HCT116 (cell line): ENCODE data around the gene MSMB. TPM values are rescaled to one million over a fixed set of nuclear protein-coding genes. Genes with fewer than 3 reads are reported as not detected.

Experiments
- ATAC-seq: fragments of 200-7000 bp; cut with Tn5 transposase; 2 replicates; pipeline ENCODE4 v1.9.1; 2020; ENCODE audit warnings: mild to moderate bottlenecking, moderate library complexity
- BruUV-seq: library from RNA; stranded (reverse); fragments of 400-500 nt; replicated peaks from 2 replicates; lab custom pipeline; 2021; lab: Mats Ljungman, UMichigan
- CTCF ChIA-PET: fragments of 300-600 bp; sonication (Branson Sonifier 250); formaldehyde crosslinking; loops from one replicate; lab custom pipeline; 2021; ENCODE audit warnings: antibody characterized with exemption; lab: Charles Lee
- POLR2A ChIA-PET: fragments of 300-600, 350-600 bp; sonication (Branson Sonifier 250); formaldehyde crosslinking; loops from one replicate; lab custom pipeline; 2021; ENCODE audit warnings: antibody characterized with exemption; lab: Charles Lee
- RAD21 ChIA-PET, 2 experiments: fragments of 300-600 bp; sonication (Branson Sonifier 250); formaldehyde crosslinking; loops; one replicate each; lab custom pipeline; 2023; ENCODE audit warnings: low total read pairs in 2 of 2; ENCODE audit not compliant: uncharacterized antibody in 2 of 2, unreplicated experiment in 2 of 2, low non-redundant PET in 1 of 2; lab: Charles Lee
- DNase-seq: peaks from one replicate; pipeline ENCODE4 v3.0.0-alpha.2; 2010; ENCODE audit warnings: low read depth, low spot score
- H2AFZ ChIP-seq: fragments of 200-600 bp; shearing (Covaris generic), sonication (generic); 2 replicates; pipeline ENCODE4 v1.6.1; 2017; ENCODE audit warnings: low read depth, mixed run types, mixed read lengths, antibody characterized with exemption, low read length; ENCODE audit not compliant: poor library complexity, severe bottlenecking
- H3K27ac ChIP-seq: 2 replicates; pipeline ENCODE4 v1.5.1; 2012; ENCODE audit warnings: low read depth, low read length
- H3K27me3 ChIP-seq: fragments of 200-600 bp; sonication (generic); 2 replicates; pipeline ENCODE4 v1.6.1; 2016; ENCODE audit warnings: mixed run types, low read length, mixed read lengths; ENCODE audit not compliant: insufficient read depth
- H3K36me3 ChIP-seq, 2 experiments: fragments of 200-500 bp in 1 of 2; fragments of 200-600 bp in 1 of 2; sonication (Bioruptor generic) in 1 of 2; sonication (generic) in 1 of 2; 2 replicates each; pipeline versions ENCODE4 v1.5.1 to v1.6.1; 2014 to 2016; ENCODE audit warnings: low read length in 2 of 2, inconsistent platforms in 1 of 2, mixed read lengths in 1 of 2, mixed run types in 1 of 2; ENCODE audit not compliant: insufficient read depth in 2 of 2, control insufficient read depth in 1 of 2
- H3K4me1 ChIP-seq, 2 experiments: fragments of 200-600 bp in 1 of 2; sonication (generic) in 1 of 2; 2 replicates each; pipeline versions ENCODE4 v1.5.1 to v1.6.1; 2012 to 2017; ENCODE audit warnings: low read length in 2 of 2, inconsistent platforms in 1 of 2, mild to moderate bottlenecking in 1 of 2, mixed read lengths in 1 of 2, mixed run types in 1 of 2, moderate library complexity in 1 of 2; ENCODE audit not compliant: insufficient read depth in 2 of 2, control insufficient read depth in 1 of 2
- H3K4me2 ChIP-seq: fragments of 200-600 bp; sonication (generic); 2 replicates; pipeline ENCODE4 v1.6.1; 2017; ENCODE audit warnings: mixed run types, low read length, mixed read lengths
- H3K4me3 ChIP-seq, 2 experiments: fragments of 200-600 bp in 1 of 2; sonication (generic) in 1 of 2; replicated peaks in 1 of 2; 2 replicates each; pipeline ENCODE4 v1.5.1; 2011 to 2016; ENCODE audit warnings: low read length in 2 of 2, control low read depth in 1 of 2, low read depth in 1 of 2, mild to moderate bottlenecking in 1 of 2, mixed read lengths in 1 of 2, mixed run types in 1 of 2
- H3K79me2 ChIP-seq: fragments of 200-600 bp; sonication (generic); 2 replicates; pipeline ENCODE4 v1.6.1; 2017; ENCODE audit warnings: mild to moderate bottlenecking, mixed run types, low read length, moderate library complexity, mixed read lengths; ENCODE audit not compliant: insufficient read depth
- H3K9ac ChIP-seq: fragments of 200-600 bp; sonication (generic); 2 replicates; pipeline ENCODE4 v1.6.1; 2016; ENCODE audit warnings: low read length, mixed read lengths
- H3K9me2 ChIP-seq: fragments of 200-600 bp; sonication (generic), shearing (Covaris generic); 2 replicates; pipeline ENCODE4 v1.6.1; 2017; ENCODE audit warnings: mixed run types, mild to moderate bottlenecking, moderate library complexity; ENCODE audit not compliant: insufficient read depth
- H3K9me3 ChIP-seq, 2 experiments: fragments of 200-500 bp in 1 of 2; fragments of 200-600 bp in 1 of 2; sonication (Bioruptor generic) in 1 of 2; sonication (generic) in 1 of 2; 2 replicates each; pipeline ENCODE4 v1.6.1; 2014 to 2017; ENCODE audit warnings: low read length in 2 of 2, mixed read lengths in 2 of 2, inconsistent platforms in 1 of 2, low read depth in 1 of 2, mild to moderate bottlenecking in 1 of 2, mixed run types in 1 of 2, moderate library complexity in 1 of 2; ENCODE audit not compliant: control insufficient read depth in 1 of 2, insufficient read depth in 1 of 2
- H4K20me1 ChIP-seq: fragments of 200-600 bp; sonication (generic), shearing (Covaris generic); 2 replicates; pipeline ENCODE4 v1.6.1; 2017; ENCODE audit warnings: mixed run types, mild to moderate bottlenecking, moderate library complexity; ENCODE audit not compliant: insufficient read depth
- CEBPB ChIP-seq: IDR thresholded peaks from 2 replicates; pipeline ENCODE4 v1.6.1; 2012; ENCODE audit warnings: low read depth
- EGR1 ChIP-seq: IDR thresholded peaks from 2 replicates; pipeline ENCODE4 v1.6.1; 2012; ENCODE audit warnings: low read depth
- ELF1 ChIP-seq: IDR thresholded peaks from 2 replicates; pipeline ENCODE4 v1.6.1; 2012; ENCODE audit warnings: low read depth, borderline replicate concordance
- EZH2 ChIP-seq: fragments of 200-600 bp; sonication (generic); IDR thresholded peaks from 2 replicates; pipeline ENCODE4 v1.6.1; 2017; ENCODE audit warnings: antibody characterized with exemption, mixed run types
- EZH2phosphoT487 ChIP-seq: fragments of 200-600 bp; IDR thresholded peaks from 2 replicates; pipeline ENCODE4 v1.6.1; 2018; ENCODE audit warnings: antibody characterized with exemption, borderline replicate concordance
- FOSL1 ChIP-seq: IDR thresholded peaks from 2 replicates; pipeline ENCODE4 v1.6.1; 2012; ENCODE audit warnings: low read depth
- JUND ChIP-seq: IDR thresholded peaks from 2 replicates; pipeline ENCODE4 v1.6.1; 2012
- POLR2A ChIP-seq: IDR thresholded peaks from 2 replicates; pipeline ENCODE4 v1.7.0; 2011; ENCODE audit warnings: borderline replicate concordance; ENCODE audit not compliant: insufficient read depth, insufficient read length; ENCODE audit errors: extremely low read depth
- RAD21 ChIP-seq: IDR thresholded peaks from 2 replicates; pipeline ENCODE4 v1.6.1; 2012; ENCODE audit warnings: low read depth, mild to moderate bottlenecking
- SIN3A ChIP-seq: IDR thresholded peaks from 2 replicates; pipeline ENCODE4 v1.6.1; 2012; ENCODE audit warnings: low read depth
- SP1 ChIP-seq: IDR thresholded peaks from 2 replicates; pipeline ENCODE4 v1.6.1; 2012; ENCODE audit warnings: low read depth
- SRF ChIP-seq: IDR thresholded peaks from 2 replicates; pipeline ENCODE4 v1.6.1; 2012; ENCODE audit warnings: low read depth
- TCF7L2 ChIP-seq: IDR thresholded peaks from 2 replicates; pipeline ENCODE4 v1.7.0; 2011; ENCODE audit warnings: borderline replicate concordance, inconsistent platforms; ENCODE audit not compliant: insufficient read depth, insufficient read length; ENCODE audit errors: extremely low read depth
- YY1 ChIP-seq: IDR thresholded peaks from 2 replicates; pipeline ENCODE4 v1.6.1; 2011; ENCODE audit warnings: low read length, low read depth, moderate library complexity, mild to moderate bottlenecking; ENCODE audit not compliant: insufficient replicate concordance; ENCODE audit errors: extremely low read depth
- ZFX ChIP-seq: fragments of 450-650 bp; IDR thresholded peaks from 2 replicates; pipeline ENCODE4 v1.6.1; 2017
- intact Hi-C: fragments of 100-400 bp; cut with micrococcal nuclease; formaldehyde crosslinking; loops from 2 replicates; pipeline ENCODE4 v1.10.0; 2022
- total RNA-seq: library from RNA; stranded (reverse); gene quantifications from one replicate; pipeline ENCODE4 v1.2.1, GENCODE V29; 2021; ENCODE audit not compliant: unreplicated experiment
- TF ChIP-seq, protein P1 (sequence below): IDR thresholded peaks from 2 replicates; pipeline ENCODE4 v1.6.1; 2012; ENCODE audit warnings: low read depth
- TF ChIP-seq, protein P2 (sequence below): IDR thresholded peaks from 2 replicates; pipeline ENCODE4 v1.6.1; 2012
- TF ChIP-seq, protein P3 (sequence below): IDR thresholded peaks from 2 replicates; pipeline ENCODE4 v1.6.1; 2011; ENCODE audit warnings: mild to moderate bottlenecking, low read length, moderate library complexity; ENCODE audit not compliant: insufficient replicate concordance; ENCODE audit errors: extremely low read depth

The MSMB gene
- total RNA-seq, 1 experiment from 2014 or later: not detected

DNA sequence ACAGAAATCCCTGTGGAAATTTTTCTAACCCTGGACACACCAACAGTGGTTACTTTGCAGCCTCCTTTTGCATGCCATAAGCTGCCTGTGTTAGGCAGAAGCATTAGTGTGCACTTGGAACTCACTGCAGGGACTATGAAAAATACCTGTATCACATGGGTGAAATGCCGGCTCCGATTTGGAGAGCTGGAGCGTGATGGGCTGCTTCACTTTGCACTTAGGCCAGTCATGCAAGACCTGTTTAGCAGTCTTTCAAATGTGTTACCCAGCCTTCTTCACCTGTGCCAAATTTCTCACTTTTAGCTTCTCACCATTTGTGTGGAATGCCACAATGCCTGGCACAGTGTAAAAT is 26.9 kb downstream of the MSMB start:
- CTCF ChIA-PET: interaction anchor here (1.0 kb wide), 1 partner anchor 10 kb away, joined by 4 read pairs; no protein-coding TSS in a partner anchor

More for the DNA sequence above, 26.9 kb downstream of the MSMB start:
- H3K9me3 ChIP-seq: no peaks in the 10 kb centered on the region
- TF ChIP-seq CEBPB (no peak), FOSL1 (no peak), SIN3A (no peak), RAD21 (no peak), TCF7L2 (no peak), POLR2A (no peak), YY1 (no peak), SP1 (no peak), EZH2phosphoT487 (no peak), ELF1 (no peak), JUND (no peak), SRF (no peak), EZH2 (no peak), ZFX (no peak), EGR1 (no peak)
- TF ChIP-seq, protein P1, sequence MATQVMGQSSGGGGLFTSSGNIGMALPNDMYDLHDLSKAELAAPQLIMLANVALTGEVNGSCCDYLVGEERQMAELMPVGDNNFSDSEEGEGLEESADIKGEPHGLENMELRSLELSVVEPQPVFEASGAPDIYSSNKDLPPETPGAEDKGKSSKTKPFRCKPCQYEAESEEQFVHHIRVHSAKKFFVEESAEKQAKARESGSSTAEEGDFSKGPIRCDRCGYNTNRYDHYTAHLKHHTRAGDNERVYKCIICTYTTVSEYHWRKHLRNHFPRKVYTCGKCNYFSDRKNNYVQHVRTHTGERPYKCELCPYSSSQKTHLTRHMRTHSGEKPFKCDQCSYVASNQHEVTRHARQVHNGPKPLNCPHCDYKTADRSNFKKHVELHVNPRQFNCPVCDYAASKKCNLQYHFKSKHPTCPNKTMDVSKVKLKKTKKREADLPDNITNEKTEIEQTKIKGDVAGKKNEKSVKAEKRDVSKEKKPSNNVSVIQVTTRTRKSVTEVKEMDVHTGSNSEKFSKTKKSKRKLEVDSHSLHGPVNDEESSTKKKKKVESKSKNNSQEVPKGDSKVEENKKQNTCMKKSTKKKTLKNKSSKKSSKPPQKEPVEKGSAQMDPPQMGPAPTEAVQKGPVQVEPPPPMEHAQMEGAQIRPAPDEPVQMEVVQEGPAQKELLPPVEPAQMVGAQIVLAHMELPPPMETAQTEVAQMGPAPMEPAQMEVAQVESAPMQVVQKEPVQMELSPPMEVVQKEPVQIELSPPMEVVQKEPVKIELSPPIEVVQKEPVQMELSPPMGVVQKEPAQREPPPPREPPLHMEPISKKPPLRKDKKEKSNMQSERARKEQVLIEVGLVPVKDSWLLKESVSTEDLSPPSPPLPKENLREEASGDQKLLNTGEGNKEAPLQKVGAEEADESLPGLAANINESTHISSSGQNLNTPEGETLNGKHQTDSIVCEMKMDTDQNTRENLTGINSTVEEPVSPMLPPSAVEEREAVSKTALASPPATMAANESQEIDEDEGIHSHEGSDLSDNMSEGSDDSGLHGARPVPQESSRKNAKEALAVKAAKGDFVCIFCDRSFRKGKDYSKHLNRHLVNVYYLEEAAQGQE: no peak
- TF ChIP-seq, protein P2, sequence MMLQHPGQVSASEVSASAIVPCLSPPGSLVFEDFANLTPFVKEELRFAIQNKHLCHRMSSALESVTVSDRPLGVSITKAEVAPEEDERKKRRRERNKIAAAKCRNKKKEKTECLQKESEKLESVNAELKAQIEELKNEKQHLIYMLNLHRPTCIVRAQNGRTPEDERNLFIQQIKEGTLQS: no peak
- TF ChIP-seq, protein P3, sequence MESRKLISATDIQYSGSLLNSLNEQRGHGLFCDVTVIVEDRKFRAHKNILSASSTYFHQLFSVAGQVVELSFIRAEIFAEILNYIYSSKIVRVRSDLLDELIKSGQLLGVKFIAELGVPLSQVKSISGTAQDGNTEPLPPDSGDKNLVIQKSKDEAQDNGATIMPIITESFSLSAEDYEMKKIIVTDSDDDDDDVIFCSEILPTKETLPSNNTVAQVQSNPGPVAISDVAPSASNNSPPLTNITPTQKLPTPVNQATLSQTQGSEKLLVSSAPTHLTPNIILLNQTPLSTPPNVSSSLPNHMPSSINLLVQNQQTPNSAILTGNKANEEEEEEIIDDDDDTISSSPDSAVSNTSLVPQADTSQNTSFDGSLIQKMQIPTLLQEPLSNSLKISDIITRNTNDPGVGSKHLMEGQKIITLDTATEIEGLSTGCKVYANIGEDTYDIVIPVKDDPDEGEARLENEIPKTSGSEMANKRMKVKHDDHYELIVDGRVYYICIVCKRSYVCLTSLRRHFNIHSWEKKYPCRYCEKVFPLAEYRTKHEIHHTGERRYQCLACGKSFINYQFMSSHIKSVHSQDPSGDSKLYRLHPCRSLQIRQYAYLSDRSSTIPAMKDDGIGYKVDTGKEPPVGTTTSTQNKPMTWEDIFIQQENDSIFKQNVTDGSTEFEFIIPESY: no peak
- H3K9me2 ChIP-seq: no peaks in the 10 kb centered on the region
- no peak overlapping the region for H3K27ac ChIP-seq
- ATAC-seq (no peak), DNase-seq (no peak)
- H3K79me2 ChIP-seq: peaks cover 88% of the 10 kb centered on the region
- H3K4me3 ChIP-seq: no peak overlapping the region
- H3K4me1 ChIP-seq: peaks cover 21 to 33% of the 10 kb centered on the region in 2 experiments
- peaks cover 9% of the 10 kb centered on the region; the same call in 1 of the 2 replicates for H4K20me1 ChIP-seq
- BruUV-seq: no TSS peak
- no peak overlapping the region for H3K9ac ChIP-seq
- no peaks in the 10 kb centered on the region for H3K27me3 ChIP-seq
- H3K4me2 ChIP-seq: no peak overlapping the region
- no peak overlapping the region for H2AFZ ChIP-seq
- POLR2A ChIA-PET: no interaction called here
- H3K36me3 ChIP-seq: peaks cover 4 to 10% of the 10 kb centered on the region in 2 experiments; a peak in 3 of 4 replicates
- intact Hi-C loops: no loop called here
- RAD21 ChIA-PET: no interaction called here
